NCI-H524 (cell line): Measurements from ENCODE around the gene FRMD4A.

Source experiments
- DNase-seq, 2 experiments: peaks; one replicate each; lab custom pipeline; 2025; lab: John Stamatoyannopoulos, UW

The FRMD4A gene

DNA sequence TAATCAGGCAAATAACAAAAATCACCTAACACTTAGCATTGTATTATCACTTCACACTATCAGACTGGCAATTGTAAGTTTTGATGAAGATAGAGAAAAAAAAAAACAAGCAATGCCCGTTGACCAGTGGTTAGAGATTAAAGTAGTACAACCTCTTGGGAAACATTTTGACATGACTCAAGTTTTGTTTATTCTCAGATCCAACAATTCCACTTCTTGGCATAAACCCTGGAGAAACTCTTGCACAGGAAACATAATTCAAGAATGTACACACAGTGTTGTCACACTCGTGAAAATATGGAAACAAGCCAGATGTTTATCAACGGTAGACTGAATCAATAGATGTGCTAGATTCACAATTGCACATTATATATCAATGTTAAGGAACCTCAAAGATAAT is 37.2 kb downstream of the FRMD4A start:
- DNase-seq: no peak

DNA sequence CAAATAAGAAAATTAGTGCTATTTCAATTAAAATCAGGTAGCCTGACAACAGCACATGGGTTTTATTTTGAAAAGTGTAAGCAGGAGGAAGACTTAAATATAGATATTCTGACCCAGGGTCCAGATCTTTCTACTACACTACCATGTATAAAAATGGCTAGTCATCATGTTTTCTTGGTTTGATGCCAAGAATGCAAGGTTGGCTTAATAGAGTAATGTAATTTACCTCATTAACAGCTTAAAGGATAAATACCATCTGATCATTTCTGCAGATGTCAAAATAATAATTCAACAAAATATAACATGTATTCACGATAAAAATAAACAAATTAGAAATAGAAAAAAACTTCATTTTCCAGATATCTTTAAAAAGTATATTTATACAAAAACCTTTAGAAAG is 39.4 kb downstream of the FRMD4A start:
- no peak for DNase-seq

DNA sequence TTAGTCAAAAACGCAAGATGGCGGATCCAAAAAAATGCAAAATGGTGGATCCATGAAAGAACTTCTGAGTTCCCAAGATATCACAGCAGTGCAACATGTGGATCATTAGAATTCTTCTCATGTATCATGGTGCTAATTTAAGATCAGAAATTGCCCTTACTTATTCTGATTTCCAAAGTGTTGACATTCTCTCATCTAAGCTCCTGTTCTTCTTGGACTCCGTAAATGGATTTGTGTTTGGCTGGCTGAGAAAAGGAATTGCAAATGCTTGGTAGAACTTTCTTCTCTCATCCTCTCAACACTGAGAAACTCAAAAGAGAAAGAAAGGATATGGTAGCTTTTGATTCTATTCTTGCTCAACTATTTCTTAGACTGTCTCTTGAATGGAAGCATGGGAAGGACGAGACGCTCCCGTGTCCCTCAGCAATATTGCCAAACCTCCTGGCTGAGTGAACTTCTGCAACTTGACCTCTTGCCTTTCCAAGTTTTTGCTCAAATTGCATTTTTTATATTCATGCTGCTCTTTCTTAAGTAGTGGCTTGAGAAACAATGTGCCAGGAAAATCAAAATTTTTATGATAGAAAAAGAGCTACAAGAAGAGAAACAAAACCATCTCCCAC is 44.7 kb downstream of the FRMD4A start:
- DNase-seq: no peak

DNA sequence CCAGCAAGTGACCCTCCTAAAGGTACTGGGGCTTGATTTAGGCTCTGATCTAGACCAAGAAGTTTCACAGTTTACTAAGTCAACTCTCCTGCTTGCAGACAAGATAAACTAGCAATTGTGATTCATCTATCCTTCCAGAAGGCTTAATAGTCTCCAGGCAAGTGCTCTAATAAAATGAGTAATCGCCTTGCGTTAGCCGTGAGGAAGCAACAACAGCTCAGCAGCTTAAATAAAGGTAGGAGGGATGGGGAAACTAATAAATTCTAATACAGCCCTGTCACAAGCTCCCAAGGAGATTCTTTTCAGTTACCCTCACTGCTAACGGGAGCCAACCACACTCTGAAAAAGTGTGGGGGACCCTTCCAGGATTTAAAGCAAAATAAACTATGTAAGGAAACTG is 48.4 kb downstream of the FRMD4A start:
- DNase-seq: no peak

DNA sequence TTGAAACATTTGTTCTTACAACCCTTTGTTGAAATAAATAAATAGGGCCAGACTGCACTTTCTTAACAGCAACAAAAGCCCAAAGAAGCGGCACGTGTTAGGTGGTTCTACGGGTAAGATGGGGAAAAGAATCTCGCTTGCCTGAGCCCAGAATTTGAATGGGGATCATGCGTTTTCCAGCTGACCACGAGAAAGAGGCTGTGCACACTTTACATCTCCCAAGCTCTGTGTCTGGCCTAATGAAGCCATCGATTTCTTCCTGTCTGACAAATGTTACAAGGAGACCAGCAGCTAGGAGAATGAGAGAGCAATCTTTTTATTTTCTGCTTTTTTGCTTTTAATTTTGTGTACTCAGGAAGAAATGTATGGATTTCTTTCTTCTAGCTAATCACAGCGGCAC is 52.2 kb downstream of the FRMD4A start:
- no peak for DNase-seq

DNA sequence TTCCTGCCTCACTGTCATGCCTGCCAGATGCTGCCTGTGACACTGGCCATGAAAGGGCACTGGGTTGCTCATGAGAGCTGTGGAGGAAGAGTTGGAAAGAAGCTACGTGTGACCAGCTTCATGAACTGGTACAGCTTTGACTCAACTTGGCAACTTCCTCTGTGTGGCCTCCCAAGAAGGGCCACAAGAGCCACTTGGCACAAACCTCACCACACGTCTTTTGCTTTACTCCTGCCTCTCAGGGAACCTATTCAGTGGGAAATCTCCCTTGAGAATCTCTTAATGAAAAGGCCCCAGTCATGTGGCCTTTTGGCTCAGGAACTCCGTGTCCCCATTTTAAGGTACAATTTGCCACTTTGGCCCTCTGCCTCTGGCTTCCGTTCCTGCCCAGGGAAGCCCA is 54.5 kb downstream of the FRMD4A start:
- no peak for DNase-seq

DNA sequence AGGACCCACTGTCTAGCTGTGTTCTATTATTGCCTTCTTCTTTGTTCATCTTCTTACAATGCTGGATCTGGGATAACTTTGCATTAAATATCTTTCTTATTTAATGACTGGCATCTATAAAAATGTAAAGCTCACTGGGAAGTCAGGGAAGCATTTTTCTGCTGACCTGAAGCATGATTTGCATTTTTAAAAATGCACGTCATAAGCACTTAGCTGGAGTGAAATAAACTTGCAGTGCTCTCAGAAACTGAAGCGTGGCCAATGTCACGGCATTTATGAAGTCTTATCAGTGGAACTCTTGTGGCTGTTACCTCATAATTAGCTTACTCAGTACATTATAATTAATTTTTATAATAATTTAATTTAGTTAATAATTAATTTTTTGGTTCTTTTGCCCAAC is 59.1 kb downstream of the FRMD4A start:
- no peak for DNase-seq

DNA sequence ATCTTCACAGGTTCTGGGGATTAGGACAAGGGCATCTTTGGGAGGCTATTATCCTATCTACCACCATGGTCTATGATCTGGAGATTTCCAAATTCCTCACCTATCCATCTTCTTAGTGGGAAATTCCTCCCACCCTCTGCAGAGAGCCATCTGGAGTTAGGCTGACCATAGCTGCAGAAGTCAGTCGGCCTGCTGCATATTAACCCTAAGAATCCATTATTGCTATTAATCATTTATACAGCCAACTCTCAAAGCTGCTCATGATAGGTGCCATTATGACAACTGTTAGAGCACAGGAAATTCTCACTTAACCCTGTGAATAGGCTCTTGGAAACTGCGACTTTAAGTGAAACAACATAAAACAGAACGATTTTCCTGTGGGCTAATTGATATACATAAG is 60.4 kb downstream of the FRMD4A start:
- DNase-seq: no peak

DNA sequence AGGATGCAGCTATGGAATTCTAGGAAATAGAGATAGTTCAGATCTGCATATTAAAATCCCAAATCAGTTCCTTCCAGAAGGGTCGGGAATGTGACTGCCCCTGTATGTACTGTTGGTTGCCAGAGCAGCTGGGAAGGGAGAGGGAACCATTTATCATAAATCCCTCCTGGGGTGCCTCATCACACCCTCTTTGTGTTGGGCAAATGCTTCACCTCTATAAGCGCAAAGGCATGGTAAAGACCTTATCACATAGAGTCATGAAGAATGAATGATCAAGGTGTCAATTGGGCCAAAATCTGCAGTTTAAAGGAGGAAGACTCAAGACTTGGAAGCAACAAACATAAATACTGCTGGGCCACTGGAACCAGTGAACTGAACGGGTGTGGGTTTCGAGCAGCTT is 65.0 kb downstream of the FRMD4A start:
- DNase-seq: no peak

DNA sequence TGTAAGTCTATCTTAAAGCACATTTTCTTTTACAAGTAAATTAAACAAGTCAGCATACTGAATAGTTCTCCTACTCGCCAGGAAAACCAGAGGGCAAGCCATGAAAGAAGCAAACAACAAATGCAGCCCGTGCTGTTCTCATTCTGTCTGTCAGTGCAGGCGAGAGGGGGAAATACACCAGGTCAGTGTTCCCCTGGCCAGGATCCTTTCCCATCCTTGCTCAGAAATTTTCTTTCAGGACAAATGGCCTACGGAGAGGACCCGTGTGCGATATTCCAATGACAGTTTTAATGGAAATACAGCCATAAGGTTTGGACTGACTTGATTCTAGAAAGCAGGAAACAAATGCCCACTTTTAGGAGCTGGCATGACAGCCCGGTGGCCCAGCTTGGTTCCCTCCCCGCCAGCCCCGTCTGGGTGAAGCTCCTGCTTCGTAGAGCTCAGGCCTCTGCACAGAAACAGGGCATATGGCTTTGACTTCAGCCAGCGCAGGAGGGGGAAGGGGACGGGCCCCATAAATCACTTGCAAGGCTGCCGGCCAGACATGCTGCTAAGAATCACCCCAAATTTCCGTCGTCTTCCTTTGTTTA is 67.8 kb downstream of the FRMD4A start:
- peak in 1 of 2 experiments; percentile 1 for DNase-seq

DNA sequence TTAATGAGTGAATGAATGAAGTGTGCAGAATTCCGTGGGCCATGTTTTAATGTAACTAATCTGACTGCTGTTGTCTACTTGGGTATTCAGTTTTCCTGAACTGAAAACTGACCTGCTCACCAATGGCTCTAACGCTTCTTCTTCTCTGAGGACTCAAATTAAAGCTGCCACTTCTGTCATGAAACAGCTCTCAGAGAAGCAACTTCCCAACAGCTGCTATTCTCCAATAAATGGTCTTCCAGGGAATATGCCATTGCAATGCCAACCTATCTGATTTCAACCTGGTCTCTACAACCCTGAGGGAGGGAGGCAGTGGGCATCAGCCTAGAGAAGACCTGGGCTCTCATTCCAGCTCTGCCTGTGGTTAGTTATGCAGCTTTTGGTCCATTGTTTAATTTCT is 69.4 kb downstream of the FRMD4A start:
- no peak for DNase-seq

DNA sequence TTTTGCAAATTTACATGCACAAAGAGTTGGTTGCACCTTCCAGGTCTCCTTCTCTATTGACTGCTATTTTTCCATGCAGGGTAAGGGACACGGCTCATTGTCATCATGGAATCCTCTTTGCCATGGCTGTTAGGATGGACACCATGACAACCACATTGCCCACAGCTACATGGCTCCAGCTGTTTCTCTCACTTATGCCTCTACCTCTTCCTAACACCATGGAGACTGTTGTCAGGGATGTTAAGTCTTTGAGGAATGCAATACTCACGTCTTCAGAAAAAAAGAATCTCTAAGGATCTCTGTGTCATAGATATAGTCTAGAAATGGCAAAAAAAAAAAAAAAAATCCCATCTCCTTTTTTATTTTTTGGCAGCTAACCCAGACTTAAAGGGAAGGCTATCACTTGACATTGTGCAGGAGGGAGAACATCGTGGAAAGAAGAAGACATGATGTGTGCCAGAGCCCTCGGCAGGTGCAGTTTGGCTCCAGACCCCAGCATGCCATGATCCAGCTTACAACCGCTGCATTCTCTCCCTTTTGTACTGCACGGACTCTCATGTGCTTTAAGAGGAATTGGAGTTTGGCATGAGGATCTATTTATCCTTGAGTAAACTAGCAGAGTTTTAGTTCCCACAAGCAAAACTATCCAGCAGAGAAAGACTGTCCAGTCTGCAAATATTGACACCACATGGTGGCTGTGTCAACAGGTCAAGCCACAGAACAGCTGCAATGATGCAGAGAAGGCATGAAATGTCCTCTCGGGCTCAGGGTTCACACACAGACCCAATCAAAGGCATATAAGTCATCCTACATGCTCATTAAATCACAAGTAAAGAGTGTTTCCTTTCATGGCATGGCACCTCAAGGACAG is 70.8 kb downstream of the FRMD4A start:
- no peak for DNase-seq

DNA sequence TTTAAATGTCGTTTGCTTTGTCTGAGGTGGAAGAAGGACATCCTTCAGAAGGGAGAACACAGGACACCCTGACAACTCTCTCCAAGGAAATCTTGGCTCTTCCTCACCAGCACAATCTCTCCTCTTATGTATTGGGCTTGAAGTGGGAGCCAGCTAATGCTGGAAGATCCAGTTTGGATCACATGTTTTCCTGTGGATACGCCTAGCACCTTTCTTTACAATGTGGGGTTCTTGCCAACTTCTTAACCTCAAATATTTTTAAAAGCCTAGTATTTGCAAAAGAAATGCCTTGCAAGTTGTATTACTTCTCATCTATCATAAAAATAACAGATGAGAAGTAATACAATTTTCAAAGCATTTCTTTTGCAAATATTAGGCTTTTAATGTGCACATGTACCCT is 76.4 kb downstream of the FRMD4A start:
- DNase-seq: no peak

DNA sequence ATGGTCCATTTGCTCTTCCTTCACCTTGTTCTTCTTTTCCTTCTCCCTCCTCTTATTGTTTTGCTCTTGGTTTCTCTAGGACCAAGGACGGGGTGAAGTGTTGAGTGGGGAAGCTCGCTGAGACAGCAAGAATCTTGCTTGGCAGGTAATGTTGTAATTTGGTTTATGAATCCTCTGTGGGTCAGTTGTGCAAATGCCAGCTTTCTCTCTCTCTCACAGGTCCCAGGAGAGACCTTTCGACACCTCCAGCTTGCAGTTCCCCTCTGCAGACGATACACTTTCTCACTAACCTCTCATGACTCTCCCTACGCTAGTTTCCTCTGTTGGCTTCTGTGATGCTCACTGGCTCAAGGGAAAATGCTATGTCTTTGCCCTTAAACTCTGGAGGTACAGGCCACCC is 77.0 kb downstream of the FRMD4A start:
- no peak for DNase-seq

DNA sequence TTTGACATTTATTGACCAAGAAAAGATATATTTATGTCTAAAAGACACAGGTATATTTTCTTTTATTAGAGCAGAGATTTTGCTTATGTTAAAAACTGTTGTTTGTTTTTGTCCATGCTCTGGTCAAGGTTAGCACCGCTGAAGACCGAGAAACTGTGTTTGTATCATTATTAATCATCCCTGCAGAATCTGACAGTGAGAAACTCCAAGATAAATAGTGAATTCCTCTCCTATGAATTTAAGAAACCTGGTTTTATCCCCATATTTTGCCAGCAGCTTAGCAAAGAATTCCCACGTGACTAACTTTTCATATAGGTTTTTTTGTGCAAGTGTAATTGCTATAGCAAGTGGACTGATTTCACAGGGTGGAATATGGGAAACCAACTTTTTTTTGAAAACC is 77.6 kb downstream of the FRMD4A start:
- DNase-seq: no peak

DNA sequence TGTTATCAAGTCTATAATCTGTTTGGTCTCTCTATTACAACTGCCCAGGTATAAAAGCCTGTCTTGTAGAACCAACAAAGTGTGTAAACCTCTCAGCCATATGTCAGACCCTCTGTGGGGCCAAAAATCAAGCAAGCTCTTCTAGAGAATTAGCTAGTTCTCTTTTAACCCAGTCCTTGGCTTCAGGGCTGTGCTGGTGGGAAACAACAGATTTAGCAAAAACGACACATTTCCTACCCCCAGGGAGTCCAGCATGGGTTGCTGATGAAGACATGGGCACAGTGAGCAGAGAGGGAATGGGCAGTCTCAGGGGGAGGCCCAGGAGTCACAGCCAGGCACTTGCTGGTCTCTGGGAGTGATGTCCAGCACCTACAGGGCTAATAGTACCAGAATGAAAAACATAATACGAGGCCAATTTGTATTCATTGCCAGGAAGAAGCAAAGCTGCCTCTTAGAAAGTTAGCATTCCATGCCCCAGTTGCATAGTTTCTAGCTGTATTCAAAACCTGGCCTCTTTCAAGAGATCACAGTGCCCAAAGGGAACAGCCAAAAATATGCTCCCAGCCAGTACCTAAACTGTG is 80.1 kb downstream of the FRMD4A start:
- peak; percentile 27 to 80 for DNase-seq

DNA sequence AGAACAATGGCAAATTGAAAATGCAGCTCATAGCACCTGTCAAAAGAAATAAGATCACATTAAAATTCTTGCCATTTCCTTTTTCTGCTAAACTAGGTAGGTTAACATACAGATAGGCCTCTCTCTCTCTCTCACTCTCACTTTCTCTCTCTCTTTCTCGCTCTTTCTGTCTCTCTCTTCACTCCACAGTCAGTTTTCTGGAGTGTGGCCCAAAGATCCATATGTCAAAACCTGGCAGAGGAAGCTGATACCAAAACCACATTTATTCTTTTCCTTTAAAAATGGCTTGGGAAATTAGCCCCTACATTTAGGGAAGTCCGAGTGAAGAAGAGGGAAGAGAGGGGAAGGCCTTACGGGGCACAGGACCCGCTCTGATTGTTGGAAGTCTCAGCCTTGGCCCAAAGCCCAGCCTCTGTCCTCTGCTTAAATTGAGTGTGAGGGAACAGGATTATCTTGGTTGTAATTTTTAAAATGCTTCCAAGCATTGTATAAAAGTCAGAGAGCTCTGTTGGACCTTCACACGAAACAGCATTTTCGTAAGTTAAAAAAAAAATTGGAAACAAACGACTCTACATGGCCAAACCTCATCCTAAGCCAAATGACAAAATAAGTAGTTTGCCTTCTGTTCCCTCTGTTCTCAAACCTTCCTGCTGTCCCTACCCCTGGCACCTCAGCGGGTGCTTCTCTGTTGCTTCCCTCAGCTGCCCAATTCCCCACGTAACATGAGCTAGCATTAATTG is 83.2 kb downstream of the FRMD4A start:
- DNase-seq: no peak

DNA sequence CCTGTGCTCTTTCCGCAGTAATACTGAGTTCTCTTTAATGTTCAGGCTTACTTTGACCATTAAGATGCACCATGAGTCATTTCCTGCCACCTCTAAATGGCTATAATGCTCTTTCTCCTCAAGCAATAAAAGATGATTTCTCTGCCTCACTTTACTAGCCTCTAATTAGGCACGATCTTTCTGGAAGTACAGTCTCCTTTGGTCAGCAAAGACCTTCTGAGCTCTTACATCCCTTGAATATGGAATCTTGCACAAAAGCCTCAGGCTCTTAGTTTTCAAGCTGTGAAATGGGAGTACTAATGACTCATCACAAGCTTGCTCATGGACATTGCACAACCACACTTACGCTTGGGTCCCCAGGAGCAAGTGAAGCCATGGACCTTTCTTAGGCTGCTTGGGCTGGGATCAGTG is 85.9 kb downstream of the FRMD4A start:
- DNase-seq: no peak

DNA sequence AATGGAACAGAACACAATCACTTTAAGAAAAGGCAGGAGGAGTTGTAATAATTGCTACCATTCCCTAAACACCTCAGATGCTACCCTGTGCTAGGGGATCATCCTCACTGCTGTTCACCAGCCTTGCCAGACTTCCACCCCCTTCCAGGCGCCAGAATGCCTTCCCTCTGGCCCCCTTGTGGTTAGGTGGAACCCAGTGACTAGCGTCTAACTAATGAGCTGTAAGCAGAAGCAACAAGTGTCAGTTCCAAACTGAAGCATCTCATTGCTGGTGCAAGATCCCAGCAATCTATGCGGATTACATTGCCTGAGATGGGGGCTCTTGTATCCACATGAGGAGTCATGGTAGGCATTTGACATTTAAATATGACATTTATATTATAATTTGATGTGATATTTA is 86.6 kb downstream of the FRMD4A start:
- peak; percentile 5 to 25 for DNase-seq

DNA sequence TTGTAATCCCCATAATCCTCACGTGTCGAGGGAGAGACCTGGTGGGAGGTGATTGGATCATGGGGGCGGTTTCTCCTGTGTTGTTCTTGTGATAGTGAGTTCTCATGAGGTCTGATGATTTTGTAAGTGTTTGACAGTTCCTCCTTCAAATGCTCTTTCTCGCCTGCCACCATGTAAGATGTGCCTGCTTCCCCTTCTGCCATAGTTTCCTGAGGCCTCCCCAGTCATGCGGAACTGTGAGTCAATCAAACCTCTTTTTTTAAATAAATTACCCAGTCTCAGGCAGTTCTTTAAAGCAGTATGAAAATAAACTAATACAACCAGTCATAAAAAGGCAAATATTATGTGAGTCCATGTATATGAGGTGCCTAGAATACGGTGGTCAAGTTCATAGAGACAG is 87.5 kb downstream of the FRMD4A start:
- DNase-seq: no peak

DNA sequence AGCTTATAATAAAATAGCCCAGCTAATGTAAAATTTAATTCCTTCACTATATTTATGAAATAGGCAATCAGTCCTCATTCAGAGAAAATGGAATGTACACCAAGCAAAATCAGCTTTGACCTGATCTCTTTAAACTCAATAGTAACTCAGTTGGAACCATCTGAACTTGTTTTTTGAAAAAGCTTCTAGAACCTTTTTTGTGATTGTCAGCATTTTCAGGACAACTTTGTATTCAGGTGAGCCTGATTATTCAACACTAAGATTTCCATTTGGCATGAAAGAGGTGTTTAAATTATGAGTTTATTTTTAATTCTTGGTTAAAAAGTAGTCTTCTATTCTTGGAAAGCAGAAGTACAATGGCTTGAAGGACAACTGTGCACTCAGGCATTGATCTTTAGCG is 89.5 kb downstream of the FRMD4A start:
- no peak for DNase-seq
